AML-193 (cell line): ENCODE results near the gene SLIT2.
A peak's percentile ranks its signal among the peaks of the same experiment; 100 is the strongest.

ENCODE experiments used
- DNase-seq, 2 experiments: peaks; one replicate each; lab custom pipeline; 2025; lab: John Stamatoyannopoulos, UW

SLIT2 gene, protein sequence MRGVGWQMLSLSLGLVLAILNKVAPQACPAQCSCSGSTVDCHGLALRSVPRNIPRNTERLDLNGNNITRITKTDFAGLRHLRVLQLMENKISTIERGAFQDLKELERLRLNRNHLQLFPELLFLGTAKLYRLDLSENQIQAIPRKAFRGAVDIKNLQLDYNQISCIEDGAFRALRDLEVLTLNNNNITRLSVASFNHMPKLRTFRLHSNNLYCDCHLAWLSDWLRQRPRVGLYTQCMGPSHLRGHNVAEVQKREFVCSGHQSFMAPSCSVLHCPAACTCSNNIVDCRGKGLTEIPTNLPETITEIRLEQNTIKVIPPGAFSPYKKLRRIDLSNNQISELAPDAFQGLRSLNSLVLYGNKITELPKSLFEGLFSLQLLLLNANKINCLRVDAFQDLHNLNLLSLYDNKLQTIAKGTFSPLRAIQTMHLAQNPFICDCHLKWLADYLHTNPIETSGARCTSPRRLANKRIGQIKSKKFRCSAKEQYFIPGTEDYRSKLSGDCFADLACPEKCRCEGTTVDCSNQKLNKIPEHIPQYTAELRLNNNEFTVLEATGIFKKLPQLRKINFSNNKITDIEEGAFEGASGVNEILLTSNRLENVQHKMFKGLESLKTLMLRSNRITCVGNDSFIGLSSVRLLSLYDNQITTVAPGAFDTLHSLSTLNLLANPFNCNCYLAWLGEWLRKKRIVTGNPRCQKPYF (N-terminal part only)

DNA sequence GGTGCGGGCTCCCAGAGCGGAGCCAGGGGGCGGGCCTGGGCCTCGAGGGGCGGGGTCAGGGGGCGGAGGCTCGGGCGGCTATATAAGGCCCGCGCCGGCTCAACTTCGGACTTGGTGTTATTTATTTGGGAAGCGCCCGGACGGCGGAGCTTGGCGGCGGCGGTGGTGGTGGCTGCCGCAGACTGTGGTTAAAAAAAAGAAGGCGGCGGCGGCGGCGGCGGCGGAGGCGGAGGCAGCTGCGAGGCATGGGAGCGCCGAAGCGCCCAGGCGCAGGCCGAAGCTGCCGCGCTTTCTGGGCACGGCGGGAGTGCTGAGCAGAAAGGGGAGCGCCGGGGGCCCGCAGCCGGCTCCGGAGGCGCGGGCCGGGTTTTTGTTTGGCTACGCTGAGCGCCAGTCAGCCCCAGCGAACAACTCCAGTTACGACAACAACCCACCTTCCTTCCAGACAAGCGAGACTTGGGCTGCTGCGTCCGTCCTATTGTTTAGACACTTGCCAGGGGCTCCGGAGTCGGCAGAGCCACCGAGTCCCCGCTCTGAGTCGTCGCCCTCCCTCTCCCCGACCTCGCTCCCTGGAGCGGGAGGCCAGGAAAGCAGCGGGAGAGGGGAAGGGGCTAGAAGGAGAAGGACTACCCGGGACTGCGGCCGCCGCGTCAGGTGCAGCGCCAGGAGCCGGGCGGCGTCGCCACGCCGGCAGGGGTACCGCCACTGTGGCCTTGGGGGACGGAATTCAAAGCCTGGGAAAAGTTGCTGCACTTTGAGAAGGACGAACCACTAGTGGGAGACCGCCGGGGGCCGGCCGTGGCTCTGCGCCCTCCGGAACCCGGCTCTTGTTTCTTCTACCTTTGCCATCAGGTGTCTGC is at the start of gene SLIT2:
Gene SLIT2, plus strand, starts transcription at position 110 of the 860 bp plus-strand sequence. CDS start 1,911 bp downstream, outside the sequence.
- no peak for DNase-seq

DNA sequence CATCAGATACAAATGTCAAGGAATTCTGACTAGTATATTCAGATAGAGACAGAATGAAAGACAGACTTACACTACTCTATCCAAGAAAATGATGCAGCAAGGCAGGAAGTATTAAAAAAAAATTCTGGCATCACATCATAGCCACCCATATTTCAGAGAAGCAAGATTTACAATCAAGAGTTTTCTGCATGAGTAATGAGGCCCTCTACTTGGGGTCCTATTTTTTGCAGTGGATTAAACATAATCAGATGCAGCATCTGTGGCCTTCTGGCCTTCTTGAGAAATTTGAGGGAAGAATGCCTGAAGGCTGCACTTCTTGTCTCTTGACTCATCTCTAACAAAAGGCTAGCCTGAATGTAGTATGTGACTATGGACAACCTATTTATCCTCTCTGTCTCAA is 48.2 kb upstream of the SLIT2 start:
- no peak for DNase-seq

DNA sequence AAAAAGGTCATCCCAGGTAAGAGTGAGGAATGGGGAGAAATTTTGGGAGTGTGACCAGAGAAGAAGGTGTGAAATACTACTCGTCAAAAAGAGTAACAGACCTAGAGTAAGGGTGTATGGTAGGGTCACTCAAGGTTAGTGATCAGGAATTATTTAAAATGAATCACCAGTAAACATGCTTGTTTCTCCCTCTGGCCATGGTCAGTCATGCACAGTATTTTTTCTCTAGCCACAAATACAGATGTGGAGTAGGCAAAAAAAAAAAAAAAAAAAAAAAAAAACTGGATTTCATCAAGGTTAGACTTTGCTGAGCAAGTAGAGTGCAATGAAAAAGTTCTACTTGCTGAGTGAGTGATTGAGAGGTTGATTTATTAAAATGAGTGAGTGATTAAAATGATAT is 34.2 kb upstream of the SLIT2 start:
- no peak for DNase-seq

DNA sequence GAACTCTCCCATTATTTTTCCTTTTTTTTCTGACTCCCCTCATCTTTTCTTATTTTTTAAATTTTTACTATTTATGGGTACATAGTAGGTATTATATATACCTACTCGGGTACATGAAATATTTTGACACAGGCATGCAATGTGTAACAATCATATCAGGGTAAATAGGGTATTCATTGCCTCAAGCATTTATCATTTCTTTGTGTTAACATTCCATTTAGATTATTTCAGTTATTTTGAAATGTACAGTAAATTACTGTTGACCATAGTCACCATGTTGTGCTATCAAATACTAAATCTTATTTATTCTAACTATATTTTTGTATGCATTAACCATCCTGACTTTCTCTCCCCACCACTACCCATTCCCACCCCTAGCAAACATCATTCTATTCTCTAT is 33.8 kb upstream of the SLIT2 start:
- no peak for DNase-seq

DNA sequence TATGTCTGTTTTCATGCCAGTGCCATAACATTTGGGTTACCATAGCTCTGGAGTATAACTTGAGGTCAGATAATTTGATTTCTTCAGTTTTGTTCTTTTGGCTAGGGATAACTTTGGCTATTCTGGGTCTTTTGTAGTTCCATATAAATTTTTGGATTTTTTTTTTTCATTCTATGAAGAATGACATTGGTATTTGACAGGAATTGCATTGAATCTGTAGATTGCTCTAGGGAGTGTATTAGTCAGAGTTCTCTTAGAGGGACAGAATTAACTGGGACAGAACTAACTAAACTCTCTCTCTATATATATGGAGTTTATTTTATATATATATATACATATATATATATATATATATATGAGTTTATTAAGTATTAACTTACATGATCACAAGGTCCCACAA is 32.2 kb upstream of the SLIT2 start:
- DNase-seq: no peak

DNA sequence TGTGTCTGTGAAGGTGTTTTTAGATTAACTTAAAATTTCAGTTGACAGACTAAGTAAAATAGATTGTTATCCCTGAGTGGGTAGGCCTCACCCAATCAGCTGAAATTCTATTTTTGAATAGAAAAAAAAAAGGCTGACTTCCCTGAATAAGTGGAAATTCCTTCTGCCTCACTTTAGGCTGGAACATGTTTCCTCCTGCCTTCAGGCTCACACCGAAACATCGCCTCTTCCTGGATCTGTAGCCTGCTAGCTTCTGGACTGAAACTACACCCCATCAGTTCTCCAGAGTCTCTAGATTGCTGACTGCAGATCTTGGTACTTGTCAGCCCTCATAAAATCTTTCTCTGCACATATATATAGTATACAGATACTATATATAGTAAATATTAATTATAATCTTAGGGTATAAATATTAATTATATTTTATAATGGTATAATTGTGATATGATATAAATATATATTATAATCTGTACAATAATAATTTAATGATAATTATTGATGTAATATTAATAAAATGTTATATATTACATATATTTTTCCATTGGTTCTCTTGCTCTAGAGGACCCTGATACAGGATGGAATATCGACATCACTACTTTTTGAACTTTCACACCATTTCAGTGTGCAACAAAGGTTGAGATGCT is 13.7 kb upstream of the SLIT2 start:
- DNase-seq: no peak

DNA sequence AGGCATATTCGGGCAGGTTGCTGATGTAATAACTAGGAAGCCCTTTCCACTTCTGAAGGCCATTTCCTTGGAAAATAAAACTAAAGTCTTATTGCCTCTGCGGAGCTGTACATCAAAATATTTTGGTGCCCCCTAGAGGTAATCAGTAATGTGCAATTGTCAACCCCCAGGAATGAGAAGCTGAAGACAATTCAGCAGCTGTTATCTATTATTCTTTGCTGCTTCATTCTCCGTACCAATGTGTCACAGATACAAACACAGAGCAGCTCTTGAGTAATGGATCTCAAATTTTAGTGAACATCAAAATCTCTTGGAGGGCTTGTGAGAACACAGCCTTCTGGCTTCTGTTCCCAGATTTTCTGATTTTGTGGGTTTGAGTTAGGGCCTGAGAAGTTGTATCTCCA is 3.5 kb upstream of the SLIT2 start:
- peak; percentile 8 to 30 for DNase-seq

DNA sequence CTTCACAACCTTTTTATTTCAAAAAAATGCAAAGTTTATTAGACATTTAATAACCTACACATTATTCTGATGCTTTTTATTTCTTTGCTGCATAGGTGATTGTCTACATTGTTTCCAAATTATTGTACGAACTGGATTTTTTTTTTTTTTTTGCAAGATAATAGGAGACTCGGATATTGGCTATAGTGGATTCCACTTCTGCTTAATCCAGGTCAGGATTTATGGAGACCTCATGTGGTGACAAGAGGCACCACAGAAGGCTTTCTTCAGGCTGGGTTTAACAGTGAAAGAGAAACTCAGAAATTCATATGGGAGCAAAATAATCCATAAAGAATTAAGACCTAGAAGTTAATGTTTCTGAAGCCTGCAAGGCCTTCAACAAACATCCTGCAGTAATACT is 2.4 kb upstream of the SLIT2 start:
- DNase-seq: no peak

DNA sequence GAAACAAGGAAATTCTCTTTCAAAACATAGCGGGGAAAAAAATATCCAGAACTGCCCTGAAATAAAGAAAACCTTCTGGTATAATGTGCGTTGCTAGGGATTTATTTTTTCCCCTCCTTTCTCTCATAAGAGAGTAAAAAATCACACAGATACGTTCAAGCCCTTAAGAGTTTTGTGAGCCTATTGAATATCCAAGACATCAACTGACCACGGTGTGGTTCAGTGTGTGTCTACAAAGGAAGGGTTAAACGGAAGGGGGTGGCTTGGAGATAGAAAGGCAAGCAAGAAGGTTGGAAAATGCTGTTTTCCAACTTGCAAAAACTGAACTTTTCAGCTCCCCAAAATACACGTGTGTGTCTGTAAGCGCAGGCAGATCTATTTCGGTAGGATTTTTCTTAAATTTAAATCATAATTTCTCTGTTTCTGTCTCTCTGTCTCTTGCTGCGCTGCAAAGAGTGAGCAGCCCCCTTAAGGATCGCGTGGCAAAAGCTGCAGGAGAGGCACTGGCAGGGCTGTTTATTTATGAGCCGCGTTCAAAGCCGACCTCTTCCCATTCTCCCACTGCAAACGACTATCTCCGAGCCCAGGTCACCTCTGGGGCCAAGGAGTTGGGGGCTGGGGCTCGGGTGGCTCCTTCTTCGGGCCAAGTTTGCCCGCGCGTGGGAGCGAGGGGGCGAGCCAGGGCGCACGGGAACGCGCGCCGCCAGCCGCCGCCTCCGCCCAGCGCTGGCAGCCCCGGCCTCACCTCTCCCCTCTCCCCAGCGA is 492 bp upstream of the SLIT2 start:
- no peak for DNase-seq

DNA sequence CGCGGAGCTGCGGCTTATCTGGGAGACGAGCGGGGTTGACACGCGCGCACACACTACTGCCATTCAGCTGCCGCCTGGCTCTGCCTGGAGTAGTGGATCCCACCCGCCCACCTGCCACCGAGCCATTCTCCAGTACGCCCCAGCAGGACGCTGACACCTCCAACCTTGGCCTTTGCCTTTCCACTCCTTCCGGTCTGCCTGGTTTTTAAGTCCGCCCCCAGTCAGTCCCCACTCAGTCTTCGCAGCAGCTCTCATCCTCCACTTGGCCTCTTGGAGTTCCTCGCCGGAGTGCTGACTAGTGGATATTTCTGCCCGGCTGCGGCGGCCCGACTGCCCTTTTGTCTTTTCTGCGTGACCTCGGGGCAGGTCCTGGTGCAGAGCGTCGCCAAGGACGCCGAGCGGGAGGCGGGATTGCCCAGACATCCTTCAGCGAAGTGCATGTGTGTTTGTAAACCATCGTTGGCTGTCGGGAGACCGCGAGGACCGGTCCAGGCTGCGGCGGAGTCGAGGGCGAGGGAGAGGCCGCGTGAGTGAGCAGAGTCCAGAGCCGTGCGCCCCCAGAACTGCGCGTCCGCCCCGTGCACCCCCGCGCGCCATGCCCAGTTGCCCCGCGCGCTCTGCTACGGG is 1.1 kb downstream of the SLIT2 start:
- DNase-seq: no peak

DNA sequence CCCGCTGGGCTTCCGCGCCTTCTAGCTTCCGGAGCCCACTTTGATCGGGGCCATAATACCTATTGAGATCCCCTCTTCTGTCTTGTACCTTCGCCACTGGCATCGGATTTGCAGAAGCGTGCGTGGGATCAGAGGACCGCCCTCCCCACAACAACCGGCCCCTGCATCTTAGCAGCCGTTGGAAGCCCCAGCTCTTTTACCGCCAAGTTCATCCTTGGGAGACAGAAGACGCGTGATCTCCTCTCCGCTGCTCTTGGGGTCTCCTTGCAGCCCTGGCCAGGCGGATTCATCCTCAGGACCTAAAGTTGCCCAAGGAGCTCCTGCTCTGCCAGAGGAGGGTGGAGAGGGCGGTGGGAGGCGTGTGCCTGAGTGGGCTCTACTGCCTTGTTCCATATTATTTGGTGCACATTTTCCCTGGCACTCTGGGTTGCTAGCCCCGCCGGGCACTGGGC is 1.6 kb downstream of the SLIT2 start:
- DNase-seq: no peak

DNA sequence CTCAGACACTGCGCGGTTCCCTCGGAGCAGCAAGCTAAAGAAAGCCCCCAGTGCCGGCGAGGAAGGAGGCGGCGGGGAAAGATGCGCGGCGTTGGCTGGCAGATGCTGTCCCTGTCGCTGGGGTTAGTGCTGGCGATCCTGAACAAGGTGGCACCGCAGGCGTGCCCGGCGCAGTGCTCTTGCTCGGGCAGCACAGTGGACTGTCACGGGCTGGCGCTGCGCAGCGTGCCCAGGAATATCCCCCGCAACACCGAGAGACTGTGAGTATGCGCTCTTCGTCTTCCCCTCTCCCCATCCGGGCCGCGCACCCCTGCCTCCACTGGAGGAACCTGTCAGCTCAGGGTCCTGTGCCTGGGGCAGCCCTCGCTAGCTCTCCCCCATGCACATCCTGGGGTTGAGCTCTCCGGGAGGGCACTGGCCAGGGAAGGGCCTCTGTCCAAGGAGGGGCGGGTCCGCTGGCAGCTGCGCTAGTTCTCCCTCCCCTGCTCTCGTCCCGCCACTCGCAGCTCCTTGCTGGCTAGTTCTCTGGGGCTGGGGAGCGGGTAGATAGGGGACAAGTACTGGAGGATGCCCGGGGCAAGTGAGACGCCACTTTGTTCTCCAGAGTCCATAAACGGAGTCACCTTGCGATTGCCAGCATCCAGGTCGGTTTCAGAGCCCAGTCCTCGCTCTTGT is 2.2 kb downstream of the SLIT2 start:
- no peak for DNase-seq

DNA sequence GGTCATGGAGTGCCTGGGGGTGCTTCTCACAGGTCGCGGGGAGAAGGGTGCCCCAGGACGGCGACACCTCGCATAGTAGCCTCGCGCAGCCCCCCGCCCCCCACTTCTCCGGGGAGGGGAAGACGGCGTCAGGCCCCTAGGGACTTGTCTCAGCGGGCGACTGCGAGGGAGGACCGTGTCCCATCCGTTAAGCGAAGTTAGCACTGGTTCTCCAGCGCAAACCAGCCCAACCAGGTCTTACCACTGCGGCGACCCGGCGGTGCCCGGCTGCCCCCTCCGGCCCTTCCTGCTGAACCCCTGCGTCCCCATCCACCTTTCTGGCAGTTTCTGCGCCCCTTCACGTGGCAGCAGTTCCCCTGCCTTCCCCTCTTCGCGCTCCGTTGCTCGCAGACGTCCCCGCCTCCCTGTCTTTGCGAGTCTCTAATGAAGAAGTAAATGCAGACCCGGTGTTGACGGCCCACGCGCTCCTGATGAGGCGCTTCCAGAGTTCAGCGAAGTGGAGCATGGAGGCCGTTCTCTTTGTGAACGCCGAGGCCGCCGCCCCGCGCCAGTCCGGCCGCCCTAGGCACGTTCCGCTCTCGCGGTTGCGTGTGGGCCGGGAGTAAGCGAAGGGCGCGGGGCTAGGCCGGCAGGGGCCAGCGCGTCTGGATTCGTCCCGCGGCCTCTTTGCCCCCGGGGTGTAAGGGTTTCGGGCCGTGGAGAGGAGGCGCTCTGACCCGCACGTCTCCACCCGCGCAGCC is 3.0 kb downstream of the SLIT2 start:
- no peak for DNase-seq

DNA sequence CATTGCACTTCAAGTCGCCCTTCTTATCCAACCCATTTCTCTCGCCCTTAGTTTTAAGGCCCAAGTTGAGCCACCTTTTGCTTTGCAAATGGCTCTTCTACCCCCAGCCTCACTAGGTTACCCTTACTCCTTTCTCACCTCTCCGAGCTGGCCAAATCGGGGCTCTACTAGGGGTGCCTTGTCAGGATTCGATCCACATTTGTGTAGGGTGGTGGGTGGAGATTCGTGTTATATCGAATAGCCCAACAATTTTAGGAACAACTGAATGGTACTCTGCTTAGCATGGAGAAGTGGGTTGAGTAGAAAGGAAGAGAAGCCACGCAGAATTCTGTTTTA is 3.5 kb downstream of the SLIT2 start:
- DNase-seq: no peak

DNA sequence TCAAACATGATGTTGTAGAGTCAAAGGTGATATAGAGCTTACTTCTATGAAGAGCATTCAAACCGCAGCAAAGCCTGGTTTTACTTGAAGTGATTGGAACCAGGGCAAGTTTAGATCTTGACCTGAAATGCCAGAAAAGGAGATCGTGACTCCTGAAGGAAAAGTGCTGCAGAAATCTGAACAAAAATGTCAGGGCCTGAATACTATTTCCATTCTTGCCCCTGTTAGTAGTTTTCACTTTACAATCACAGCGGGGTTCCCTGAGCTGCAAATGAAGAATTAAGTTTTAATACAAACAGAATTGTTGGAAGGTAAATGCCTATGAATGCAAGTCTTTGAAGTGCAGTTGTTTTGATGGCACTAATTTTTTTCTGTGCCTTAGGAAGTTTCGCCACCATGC is 4.1 kb downstream of the SLIT2 start:
- no peak for DNase-seq

DNA sequence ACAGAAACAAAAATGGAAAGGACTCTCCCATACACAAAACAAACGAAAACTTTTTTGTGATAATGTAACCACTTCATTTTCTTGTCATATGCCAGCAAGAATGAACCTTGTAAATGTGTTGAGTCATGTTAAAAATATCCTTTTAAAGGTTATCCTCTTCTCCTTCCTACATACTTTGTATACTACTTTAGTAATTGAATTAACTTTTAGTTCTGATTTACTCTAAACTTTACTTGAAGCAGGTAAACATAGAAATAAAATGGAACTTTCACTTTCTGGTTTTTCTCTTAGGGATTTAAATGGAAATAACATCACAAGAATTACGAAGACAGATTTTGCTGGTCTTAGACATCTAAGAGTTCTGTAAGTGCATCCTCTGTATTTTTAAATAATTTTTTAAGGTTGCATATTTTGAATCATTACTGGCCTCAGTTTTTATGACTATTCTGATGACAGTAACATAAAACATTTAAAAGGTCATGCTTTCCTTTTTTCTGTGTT is 4.7 kb downstream of the SLIT2 start:
- no peak for DNase-seq

DNA sequence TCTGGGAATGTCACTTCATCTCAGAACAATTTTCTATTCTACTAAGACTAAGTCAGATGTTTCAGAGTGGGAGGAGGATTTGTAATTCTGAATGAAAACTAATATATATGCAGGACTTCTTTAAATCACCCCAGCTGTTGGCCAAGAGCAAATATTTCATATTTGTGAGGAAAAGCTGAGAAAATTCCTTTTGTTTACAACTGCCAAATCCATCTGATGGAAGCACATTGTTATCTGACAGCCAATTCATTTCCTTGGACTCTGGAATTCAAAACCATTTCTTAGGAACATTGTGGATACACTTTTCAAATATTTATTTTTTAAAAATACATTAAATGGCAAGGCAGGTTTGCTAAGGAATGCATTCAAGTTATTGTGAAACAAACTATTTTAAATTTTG is 8.0 kb downstream of the SLIT2 start:
- no peak for DNase-seq

DNA sequence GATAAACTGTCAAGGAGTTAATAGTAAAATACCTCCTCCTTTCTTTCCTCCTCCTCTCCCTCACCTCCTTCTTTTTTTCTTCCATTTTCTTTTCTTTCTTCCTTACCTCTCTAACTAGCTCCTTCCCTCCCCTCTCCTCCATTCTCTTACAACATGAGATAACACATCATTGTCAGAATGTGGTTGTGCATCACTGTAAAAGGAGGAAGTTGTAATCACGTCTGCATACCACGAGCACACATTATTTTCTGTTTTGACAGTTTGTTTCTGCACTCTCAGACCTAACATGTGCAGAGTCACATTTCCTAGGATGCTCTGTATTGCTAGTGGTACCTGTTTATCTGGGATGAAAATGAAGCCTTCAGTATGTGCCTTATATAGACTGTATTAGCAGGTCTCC is 9.1 kb downstream of the SLIT2 start:
- DNase-seq: no peak

DNA sequence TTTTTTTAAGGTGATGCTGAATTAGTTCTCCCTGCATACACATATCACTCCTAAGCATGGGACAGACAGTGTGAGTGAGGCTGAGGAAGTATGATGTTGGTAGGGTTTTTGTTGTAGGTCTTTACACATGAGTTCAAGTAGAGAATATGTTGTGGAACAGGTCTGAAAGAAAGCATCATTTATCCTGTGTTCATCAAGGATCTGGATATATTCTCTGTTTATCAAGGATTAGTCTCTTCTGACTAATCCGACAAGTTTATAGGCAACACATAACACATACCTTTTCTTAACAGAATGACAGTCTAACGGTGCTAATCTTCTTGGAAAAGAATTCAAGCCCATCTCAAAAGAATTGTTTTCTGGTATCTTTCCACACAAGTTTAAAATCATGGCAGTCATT is 10.5 kb downstream of the SLIT2 start:
- no peak for DNase-seq
